Lower leg skin (tissue), 4 donors: Measurements from ENCODE around the gene RTCB. TPM values are rescaled to one million over a fixed set of nuclear protein-coding genes. Genes with fewer than 3 reads are reported as not detected.

Source experiments
- DNase-seq, 2 donors: peaks; one replicate each; pipeline ENCODE4 v3.0.0-alpha.2; 2019; ENCODE audit warnings: low spot score in 2 of 2
- H3K4me3 ChIP-seq: fragments of 200-600 bp; sonication (generic); 2 replicates; pipeline ENCODE4 v1.5.1; 2017; ENCODE audit warnings: mild to moderate bottlenecking, low read depth; ENCODE audit not compliant: poor library complexity, severe bottlenecking
- CTCF ChIP-seq, 3 donors: fragments of 450-650 bp; IDR thresholded peaks; one replicate each; pipeline ENCODE4 v1.5.1; 2016; ENCODE audit warnings: antibody characterized with exemption in 3 of 3, mild to moderate bottlenecking in 3 of 3, moderate library complexity in 2 of 3
- POLR2A ChIP-seq, 2 donors: fragments of 450-650 bp; IDR thresholded peaks; one replicate each; pipeline ENCODE4 v1.6.1; 2016 to 2017; ENCODE audit warnings: antibody characterized with exemption in 2 of 2, mild to moderate bottlenecking in 1 of 2, moderate library complexity in 1 of 2
- WGBS, 2 donors: methylation state at CpG; one replicate each; pipeline ENCODE4 v1.1.5; 2018; 5-methylcytosine and 5-hydroxymethylcytosine counted together
- intact Hi-C: fragments of 100-400 bp; cut with DNase I; formaldehyde crosslinking; loops from one replicate; pipeline ENCODE4 v1.15.0; 2023; ENCODE audit warnings: low total_unique reads
- total RNA-seq, 4 donors: library from RNA; depleted of rRNA; stranded (reverse); fragments of >200 nt; gene quantifications; one replicate each; pipeline ENCODE4 v1.1.0, GENCODE V29; 2016

RTCB gene
- total RNA-seq, 4 donors from 2014 or later, result 99.6 to 113 (median 102) TPM

GRCh38 chr22:32395107-32395506, 16.9 kb downstream of the RTCB start:
- H3K4me3 ChIP-seq, result no peak overlapping the region
- intact Hi-C loops, result no loop called here
- DNase-seq, result no peak
- 94 to 95% methylated on average over 5 of the region's 5 CpGs for WGBS, 2 donors
- TF ChIP-seq POLR2A (IDR thresholded peaks at IDR 0.05), result no peak
- no peak for TF ChIP-seq CTCF (IDR thresholded peaks at IDR 0.05)

GRCh38 chr22:32389685-32390084, 22.4 kb downstream of the RTCB start:
- no peak for TF ChIP-seq POLR2A (IDR thresholded peaks at IDR 0.05)
- TF ChIP-seq CTCF (IDR thresholded peaks at IDR 0.05), result no peak
- WGBS, 2 donors, result 76 to 83% methylated on average over 4 of the region's 4 CpGs
- intact Hi-C loops, result no loop called here
- no peak overlapping the region for H3K4me3 ChIP-seq
- DNase-seq, result no peak

GRCh38 chr22:32385681-32386080, 26.4 kb downstream of the RTCB start:
- TF ChIP-seq CTCF (IDR thresholded peaks at IDR 0.05) (no peak), POLR2A (IDR thresholded peaks at IDR 0.05) (no peak)
- DNase-seq, result no peak
- WGBS, 2 donors, result 91 to 100% methylated on average over 1 of the region's 1 CpG
- no peak overlapping the region for H3K4me3 ChIP-seq
- intact Hi-C loops, result no loop called here

- DNase-seq, result no peak
- WGBS, 2 donors, result 70 to 72% methylated on average over 5 of the region's 5 CpGs
- intact Hi-C loops, result no loop called here
- TF ChIP-seq POLR2A (IDR thresholded peaks at IDR 0.05) (no peak), CTCF (IDR thresholded peaks at IDR 0.05) (no peak)
- H3K4me3 ChIP-seq, result no peak overlapping the region
Observed at GRCh38 chr22:32380991-32381390, 31.1 kb downstream of the RTCB start.

- intact Hi-C loops, result no loop called here
- 55 to 68% methylated on average over 4 of the region's 4 CpGs for WGBS, 2 donors
- TF ChIP-seq POLR2A (IDR thresholded peaks at IDR 0.05) (no peak), CTCF (IDR thresholded peaks at IDR 0.05) (no peak)
Observed at GRCh38 chr22:32378707-32379272, 33.3 kb downstream of the RTCB start.

GRCh38 chr22:32376681-32377080, 35.4 kb downstream of the RTCB start:
- DNase-seq, result no peak
- TF ChIP-seq CTCF (IDR thresholded peaks at IDR 0.05), result no peak
- no peak for TF ChIP-seq POLR2A (IDR thresholded peaks at IDR 0.05)
- no peak overlapping the region for H3K4me3 ChIP-seq
- intact Hi-C loops, result no loop called here
- WGBS, 2 donors, result 71 to 85% methylated on average over 5 of the region's 5 CpGs

More at GRCh38 chr22:32378707-32379272, 33.3 kb downstream of the RTCB start:
- DNase-seq, result no peak
- no peak overlapping the region for H3K4me3 ChIP-seq
